Measurements from ENCODE around the gene INTS6. TPM values are rescaled to one million over a fixed set of nuclear protein-coding genes. Genes with fewer than 3 reads are reported as not detected.

The INTS6 gene, protein sequence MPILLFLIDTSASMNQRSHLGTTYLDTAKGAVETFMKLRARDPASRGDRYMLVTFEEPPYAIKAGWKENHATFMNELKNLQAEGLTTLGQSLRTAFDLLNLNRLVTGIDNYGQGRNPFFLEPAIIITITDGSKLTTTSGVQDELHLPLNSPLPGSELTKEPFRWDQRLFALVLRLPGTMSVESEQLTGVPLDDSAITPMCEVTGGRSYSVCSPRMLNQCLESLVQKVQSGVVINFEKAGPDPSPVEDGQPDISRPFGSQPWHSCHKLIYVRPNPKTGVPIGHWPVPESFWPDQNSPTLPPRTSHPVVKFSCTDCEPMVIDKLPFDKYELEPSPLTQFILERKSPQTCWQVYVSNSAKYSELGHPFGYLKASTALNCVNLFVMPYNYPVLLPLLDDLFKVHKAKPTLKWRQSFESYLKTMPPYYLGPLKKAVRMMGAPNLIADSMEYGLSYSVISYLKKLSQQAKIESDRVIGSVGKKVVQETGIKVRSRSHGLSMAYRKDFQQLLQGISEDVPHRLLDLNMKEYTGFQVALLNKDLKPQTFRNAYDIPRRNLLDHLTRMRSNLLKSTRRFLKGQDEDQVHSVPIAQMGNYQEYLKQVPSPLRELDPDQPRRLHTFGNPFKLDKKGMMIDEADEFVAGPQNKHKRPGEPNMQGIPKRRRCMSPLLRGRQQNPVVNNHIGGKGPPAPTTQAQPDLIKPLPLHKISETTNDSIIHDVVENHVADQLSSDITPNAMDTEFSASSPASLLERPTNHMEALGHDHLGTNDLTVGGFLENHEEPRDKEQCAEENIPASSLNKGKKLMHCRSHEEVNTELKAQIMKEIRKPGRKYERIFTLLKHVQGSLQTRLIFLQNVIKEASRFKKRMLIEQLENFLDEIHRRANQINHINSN
- 19.8 TPM for polyA plus RNA-seq (2013, experiment 1 of 2)
- polyA plus RNA-seq (2013, experiment 2 of 2), result 21.1 TPM

DNA sequence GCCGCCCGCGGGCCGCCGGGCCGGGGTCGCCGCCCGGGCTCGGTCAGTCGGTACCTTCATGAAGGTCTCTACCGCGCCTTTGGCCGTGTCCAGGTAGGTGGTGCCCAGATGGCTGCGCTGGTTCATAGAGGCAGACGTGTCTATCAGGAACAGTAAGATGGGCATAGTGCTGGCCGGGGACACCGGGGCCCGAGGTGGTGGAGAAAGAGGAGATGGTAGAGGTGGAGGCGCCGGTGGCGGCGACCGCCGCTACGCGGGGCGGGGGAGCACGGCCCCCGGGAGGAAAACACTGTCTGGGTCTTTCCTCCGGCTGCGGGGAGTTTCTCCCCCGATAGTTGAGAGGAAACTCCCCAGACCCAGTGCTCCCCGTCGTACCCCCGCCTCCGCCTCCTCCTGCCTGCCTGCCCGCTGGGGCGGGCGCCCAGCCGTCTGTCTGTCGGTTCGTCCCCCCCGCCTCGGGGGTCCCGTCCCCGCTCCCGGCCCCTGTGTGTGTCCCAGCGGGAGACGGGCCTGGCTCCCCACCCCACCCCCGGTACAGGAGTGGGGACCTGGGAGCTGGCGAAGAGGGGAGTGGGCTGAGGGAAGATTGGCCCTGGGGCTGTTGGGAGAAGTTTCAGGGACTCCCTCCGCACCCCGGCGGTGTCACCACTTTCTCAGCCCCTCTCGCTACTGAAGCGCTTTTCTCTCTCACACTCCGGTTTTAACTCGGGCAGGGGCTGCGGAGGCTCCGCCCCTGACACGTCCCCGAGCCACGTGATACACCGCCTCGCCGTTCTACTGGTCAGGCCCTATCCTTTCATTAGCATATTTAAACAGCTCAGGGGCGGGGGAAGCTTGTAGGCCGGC is at the start of gene INTS6:
Gene INTS6, minus strand, starts transcription at position 676 of the 846 bp plus-strand sequence. Its CDS starts 511 bp downstream, at position 165.
- H3K36me3 ChIP-seq (ENCODE audit: control insufficient read depth in 1 of 2, insufficient read depth in 2 of 2, low read depth in 1 of 2, low read length in 2 of 2), result peaks cover 13 to 41% of the 10 kb centered on the region in 2 experiments
- WGBS, result under 1% methylated on average over 41 of the region's 69 CpGs
- no peaks in the 10 kb centered on the region for H3K27me3 ChIP-seq (ENCODE audit: control insufficient read depth in 1 of 2, insufficient read depth in 1 of 2, low read length in 2 of 2)
- H2AFZ ChIP-seq (ENCODE audit: low read depth, low read length), result peak within 1 kb of the TSS; percentile 74
- peaks cover 7% of the 10 kb centered on the region for H3K79me1 ChIP-seq (replicated peaks; ENCODE audit: low read length, poor library complexity, severe bottlenecking)
- peak within 1 kb of the TSS; percentile 53 for H2AK5ac ChIP-seq (ENCODE audit: low read length, severe bottlenecking)
- no peaks in the 10 kb centered on the region for H3K9me3 ChIP-seq (ENCODE audit: control insufficient read depth, low read length)
- peak within 1 kb of the TSS; percentile 93 for H4K91ac ChIP-seq (ENCODE audit: low read length)
- peak within 1 kb of the TSS; percentile 99 to 100 for H3K14ac ChIP-seq (ENCODE audit: low read length in 2 of 2)
- peak within 1 kb of the TSS; percentile 94 to 99 for H3K18ac ChIP-seq (ENCODE audit: low read depth in 1 of 2, low read length in 2 of 2)
- H3K9ac ChIP-seq (ENCODE audit: low read length), result peak within 1 kb of the TSS; percentile 95
- peak within 1 kb of the TSS; percentile 88 for H2BK5ac ChIP-seq (ENCODE audit: low read depth, low read length, poor library complexity, severe bottlenecking)
- H4K8ac ChIP-seq (ENCODE audit: low read length), result peak within 1 kb of the TSS; percentile 93
- H3K4me1 ChIP-seq (ENCODE audit: control insufficient read depth, insufficient read depth, low read depth, low read length), result no peaks in the 10 kb centered on the region
- H2BK12ac ChIP-seq (ENCODE audit: low read length in 2 of 2), result peak within 1 kb of the TSS in 1 of 2 experiments; percentile 77
- H3K27ac ChIP-seq (ENCODE audit: low read length, poor library complexity, severe bottlenecking), result peak within 1 kb of the TSS; percentile 96
- peak within 1 kb of the TSS; percentile 87 to 90 for H3K4me3 ChIP-seq (ENCODE audit: insufficient read depth in 1 of 2, low read depth in 1 of 2, low read length in 2 of 2)
- peak within 1 kb of the TSS; percentile 62 for H3K4me2 ChIP-seq (ENCODE audit: low read length, poor library complexity, severe bottlenecking)
- peak within 1 kb of the TSS; percentile 87 for H2BK15ac ChIP-seq (ENCODE audit: low read depth, poor library complexity, severe bottlenecking)
- H3K23ac ChIP-seq (ENCODE audit: low read length in 2 of 2), result peak within 1 kb of the TSS; percentile 82 to 99
- peak within 1 kb of the TSS; percentile 71 for H2BK120ac ChIP-seq (ENCODE audit: low read depth, low read length)
- peak; percentile 99 for DNase-seq
- H3K4ac ChIP-seq (ENCODE audit: low read depth in 1 of 2, low read length in 2 of 2), result peak within 1 kb of the TSS; percentile 98 to 99

GRCh38 chr13:51502153-51502651 is 49.4 kb upstream of the INTS6 start:
- no peak overlapping the region for H2BK120ac ChIP-seq (ENCODE audit: low read depth, low read length)
- no peaks in the 10 kb centered on the region for H3K9me3 ChIP-seq (ENCODE audit: control insufficient read depth, low read length)
- no peak overlapping the region for H3K27ac ChIP-seq (ENCODE audit: low read length, poor library complexity, severe bottlenecking)
- H2BK15ac ChIP-seq (ENCODE audit: low read depth, poor library complexity, severe bottlenecking), result no peak overlapping the region
- no peak overlapping the region for H4K8ac ChIP-seq (ENCODE audit: low read length)
- no peak overlapping the region for H3K4me3 ChIP-seq (ENCODE audit: insufficient read depth in 1 of 2, low read depth in 1 of 2, low read length in 2 of 2)
- no peak overlapping the region for H4K91ac ChIP-seq (ENCODE audit: low read length)
- H2AFZ ChIP-seq (ENCODE audit: low read depth, low read length), result no peak overlapping the region
- no peak overlapping the region for H3K4ac ChIP-seq (ENCODE audit: low read depth in 1 of 2, low read length in 2 of 2)
- H2AK5ac ChIP-seq (ENCODE audit: low read length, severe bottlenecking), result no peak overlapping the region
- no peak overlapping the region for H3K18ac ChIP-seq (ENCODE audit: low read depth in 1 of 2, low read length in 2 of 2)
- no peak overlapping the region for H2BK12ac ChIP-seq (ENCODE audit: low read length in 2 of 2)
- no peak overlapping the region for H3K23ac ChIP-seq (ENCODE audit: low read length in 2 of 2)
- DNase-seq, result peak; percentile 28
- H3K9ac ChIP-seq (ENCODE audit: low read length), result no peak overlapping the region
- H3K4me1 ChIP-seq (ENCODE audit: control insufficient read depth, insufficient read depth, low read depth, low read length), result no peaks in the 10 kb centered on the region
- no peaks in the 10 kb centered on the region for H3K36me3 ChIP-seq (ENCODE audit: control insufficient read depth in 1 of 2, insufficient read depth in 2 of 2, low read depth in 1 of 2, low read length in 2 of 2)
- no peaks in the 10 kb centered on the region for H3K79me1 ChIP-seq (replicated peaks; ENCODE audit: low read length, poor library complexity, severe bottlenecking)
- no peak overlapping the region for H2BK5ac ChIP-seq (ENCODE audit: low read depth, low read length, poor library complexity, severe bottlenecking)
- H3K14ac ChIP-seq (ENCODE audit: low read length in 2 of 2), result no peak overlapping the region
- H3K4me2 ChIP-seq (ENCODE audit: low read length, poor library complexity, severe bottlenecking), result no peak overlapping the region
- no peaks in the 10 kb centered on the region for H3K27me3 ChIP-seq (ENCODE audit: control insufficient read depth in 1 of 2, insufficient read depth in 1 of 2, low read length in 2 of 2)

- H4K91ac ChIP-seq (ENCODE audit: low read length), result no peak overlapping the region
- H3K23ac ChIP-seq (ENCODE audit: low read length in 2 of 2), result no peak overlapping the region
- no peak overlapping the region for H3K9ac ChIP-seq (ENCODE audit: low read length)
- H3K4me3 ChIP-seq (ENCODE audit: insufficient read depth in 1 of 2, low read depth in 1 of 2, low read length in 2 of 2), result no peak overlapping the region
- H2AK5ac ChIP-seq (ENCODE audit: low read length, severe bottlenecking), result no peak overlapping the region
- no peak overlapping the region for H2BK120ac ChIP-seq (ENCODE audit: low read depth, low read length)
- H3K14ac ChIP-seq (ENCODE audit: low read length in 2 of 2), result no peak overlapping the region
- H3K4me2 ChIP-seq (ENCODE audit: low read length, poor library complexity, severe bottlenecking), result no peak overlapping the region
- no peaks in the 10 kb centered on the region for H3K79me1 ChIP-seq (replicated peaks; ENCODE audit: low read length, poor library complexity, severe bottlenecking)
- H2BK15ac ChIP-seq (ENCODE audit: low read depth, poor library complexity, severe bottlenecking), result no peak overlapping the region
- H3K18ac ChIP-seq (ENCODE audit: low read depth in 1 of 2, low read length in 2 of 2), result no peak overlapping the region
- no peaks in the 10 kb centered on the region for H3K36me3 ChIP-seq (ENCODE audit: control insufficient read depth in 1 of 2, insufficient read depth in 2 of 2, low read depth in 1 of 2, low read length in 2 of 2)
- no peak overlapping the region for H4K8ac ChIP-seq (ENCODE audit: low read length)
- no peak overlapping the region for H2AFZ ChIP-seq (ENCODE audit: low read depth, low read length)
- H2BK12ac ChIP-seq (ENCODE audit: low read length in 2 of 2), result no peak overlapping the region
- no peak overlapping the region for H3K27ac ChIP-seq (ENCODE audit: low read length, poor library complexity, severe bottlenecking)
- peak; percentile 34 for DNase-seq
- H3K27me3 ChIP-seq (ENCODE audit: control insufficient read depth in 1 of 2, insufficient read depth in 1 of 2, low read length in 2 of 2), result no peaks in the 10 kb centered on the region
- H2BK5ac ChIP-seq (ENCODE audit: low read depth, low read length, poor library complexity, severe bottlenecking), result no peak overlapping the region
- H3K4me1 ChIP-seq (ENCODE audit: control insufficient read depth, insufficient read depth, low read depth, low read length), result no peaks in the 10 kb centered on the region
- H3K4ac ChIP-seq (ENCODE audit: low read depth in 1 of 2, low read length in 2 of 2), result no peak overlapping the region
- H3K9me3 ChIP-seq (ENCODE audit: control insufficient read depth, low read length), result no peaks in the 10 kb centered on the region
- WGBS, result no CpG with 5 or more reads among the region's 1 CpG
These were observed 48.8 kb upstream of the INTS6 start for GRCh38 chr13:51501592-51502152.

All from mesenchymal stem cell (in vitro differentiated cells and primary cell).